GM19023 (cell line): ENCODE data around the gene RARS2.
"Not testable (repeated sequence)": the region's sequence is repeated elsewhere in the genome, so short reads cannot be mapped to it uniquely, and the experiment has no call there.

ENCODE experiments used
- ATAC-seq: cut with Tn5 transposase; IDR thresholded peaks from one replicate; pipeline ENCODE4 v1.9.1; 2021; ENCODE audit warnings: mild to moderate bottlenecking, moderate library complexity; ENCODE audit not compliant: unreplicated experiment

Gene RARS2

DNA sequence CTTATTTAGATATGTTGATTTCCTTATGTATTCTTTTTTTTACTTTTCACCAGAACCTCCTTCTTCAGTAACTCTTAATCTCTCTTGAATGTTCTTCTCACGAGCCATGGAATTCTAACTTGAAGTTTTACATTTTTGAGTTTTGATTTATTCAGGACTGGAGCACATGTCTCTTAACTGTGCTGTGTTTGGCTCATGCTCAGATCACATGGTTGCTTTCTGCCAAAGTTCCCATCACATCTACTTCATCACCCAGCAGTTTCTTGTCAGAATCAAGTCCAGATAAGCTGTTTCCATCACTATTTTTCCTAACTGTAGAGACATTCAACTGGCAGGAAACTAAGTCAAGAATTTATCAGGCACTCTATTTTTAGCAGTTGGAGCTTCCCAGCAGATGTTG, 85.3 kb downstream of the RARS2 start:
- ATAC-seq: no peak

DNA sequence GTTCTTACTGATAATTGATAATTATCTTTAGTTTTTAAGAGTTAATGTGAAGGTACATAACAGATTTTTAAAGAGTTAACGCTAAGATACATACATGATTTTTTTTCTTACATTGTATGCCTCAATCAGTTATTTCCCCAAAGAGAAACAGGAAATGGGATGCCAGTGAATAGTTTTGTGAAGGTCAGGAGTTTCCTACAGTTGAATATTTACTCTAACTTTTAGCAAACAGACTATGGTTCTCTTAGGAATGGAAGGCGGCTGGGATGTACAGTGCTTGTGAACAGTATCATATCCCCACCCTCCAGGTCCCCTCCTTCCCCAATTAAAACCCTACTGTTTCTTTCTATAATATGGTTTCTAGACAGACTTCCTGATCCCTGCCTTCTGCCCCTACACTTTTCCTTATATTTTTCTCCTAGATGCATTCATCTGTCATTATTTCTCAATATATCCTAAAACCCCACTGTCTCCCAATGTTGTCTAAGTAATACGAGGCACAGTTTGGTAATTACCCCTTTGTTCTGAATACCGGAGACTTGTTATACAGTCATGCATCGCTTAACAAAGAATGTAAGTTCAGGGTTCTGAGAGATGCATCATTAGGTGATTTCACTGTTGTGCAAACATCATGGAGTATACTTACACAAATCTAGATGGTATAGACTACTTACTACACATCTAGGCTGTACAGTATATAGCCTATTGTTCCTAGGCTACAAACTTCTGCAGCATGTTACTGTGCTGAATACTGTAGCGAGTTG, 87.8 kb downstream of the RARS2 start:
- no peak for ATAC-seq

DNA sequence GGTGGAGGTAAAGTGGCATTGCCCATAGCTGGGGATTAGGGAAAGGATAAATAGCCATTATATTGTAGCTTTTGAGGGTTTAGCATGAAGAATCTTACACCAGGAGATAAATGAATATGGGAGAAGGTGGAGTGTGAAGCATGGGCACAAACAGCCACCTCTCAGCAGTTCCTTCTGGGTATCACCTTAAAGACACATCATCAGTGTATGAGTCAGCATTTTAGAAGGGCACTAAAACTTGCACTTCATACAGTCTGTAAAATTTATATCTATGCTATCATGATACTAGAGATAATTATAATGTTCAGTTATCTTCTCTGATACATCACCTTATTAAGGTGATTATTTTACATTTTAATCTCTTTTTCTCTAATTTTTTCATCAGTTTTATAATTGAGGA, 91.7 kb downstream of the RARS2 start:
- no peak for ATAC-seq

DNA sequence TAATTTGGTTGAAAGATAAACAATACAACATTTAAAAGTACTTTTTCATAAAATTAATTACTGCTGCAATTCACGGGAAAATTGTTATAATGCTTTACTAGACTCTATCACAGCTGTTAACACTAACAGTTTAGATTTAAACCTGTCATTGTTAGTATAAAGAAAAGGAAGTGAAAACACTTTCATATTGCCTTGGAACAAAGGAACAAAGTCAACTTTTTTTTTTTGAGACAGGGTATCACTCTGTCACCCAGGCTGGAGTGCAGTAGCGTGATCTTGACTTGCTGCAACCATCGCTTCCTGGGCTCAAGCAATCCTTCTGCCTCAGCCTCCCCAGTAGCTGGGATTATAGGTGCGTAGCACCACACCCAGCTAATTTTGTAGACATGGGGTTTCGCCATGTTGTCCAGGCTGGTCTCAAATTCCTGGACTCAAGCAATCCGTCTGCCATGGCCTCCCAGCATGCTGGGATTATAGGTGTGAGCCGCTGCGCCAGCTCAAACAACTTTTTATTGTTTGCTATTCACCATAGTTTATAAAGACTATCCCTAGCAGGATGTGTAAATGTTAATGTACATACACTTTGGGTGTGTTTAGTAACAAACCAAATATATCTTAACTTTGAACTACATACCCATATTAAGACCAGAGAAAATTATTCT, 94.9 kb downstream of the RARS2 start:
- ATAC-seq: peak; percentile 63

DNA sequence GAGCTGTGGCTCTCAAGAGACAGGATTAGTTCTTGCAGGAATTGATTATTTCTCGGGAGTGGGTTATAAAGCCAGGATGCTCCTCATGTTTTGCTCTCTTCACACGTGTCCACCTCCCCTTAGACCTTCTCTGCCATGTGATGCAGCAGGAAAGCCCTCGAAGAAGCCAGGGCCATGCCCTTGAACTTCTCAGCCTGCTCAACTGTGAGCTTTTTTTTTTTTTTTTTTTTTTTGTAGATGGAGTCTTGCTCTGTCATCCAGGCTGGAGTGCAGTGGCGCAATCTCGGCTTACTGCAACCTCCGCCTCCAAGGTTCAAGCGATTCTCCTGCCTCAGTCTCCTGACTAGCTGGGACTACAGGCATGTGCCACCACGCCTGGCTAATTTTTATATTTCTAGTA, 100.5 kb downstream of the RARS2 start:
- ATAC-seq: not testable (repeated sequence)

DNA sequence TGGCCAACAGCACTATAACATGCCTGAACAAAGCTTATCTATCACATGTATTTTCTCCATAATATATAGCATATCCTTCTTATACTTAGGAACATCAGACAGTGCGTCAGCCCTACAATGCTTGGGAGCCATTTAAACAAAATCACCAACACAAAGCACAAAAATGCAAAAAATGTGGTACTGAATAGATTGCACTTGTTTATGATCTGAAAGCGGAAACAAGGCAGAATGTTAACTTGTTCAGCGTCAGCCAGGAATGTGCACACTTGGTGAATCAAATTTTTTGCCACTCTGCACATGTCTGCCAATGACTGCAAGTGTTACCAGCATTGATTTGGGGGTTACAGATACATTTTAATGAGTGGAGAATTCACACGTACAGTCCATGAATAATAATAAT, 102.2 kb downstream of the RARS2 start:
- no peak for ATAC-seq

DNA sequence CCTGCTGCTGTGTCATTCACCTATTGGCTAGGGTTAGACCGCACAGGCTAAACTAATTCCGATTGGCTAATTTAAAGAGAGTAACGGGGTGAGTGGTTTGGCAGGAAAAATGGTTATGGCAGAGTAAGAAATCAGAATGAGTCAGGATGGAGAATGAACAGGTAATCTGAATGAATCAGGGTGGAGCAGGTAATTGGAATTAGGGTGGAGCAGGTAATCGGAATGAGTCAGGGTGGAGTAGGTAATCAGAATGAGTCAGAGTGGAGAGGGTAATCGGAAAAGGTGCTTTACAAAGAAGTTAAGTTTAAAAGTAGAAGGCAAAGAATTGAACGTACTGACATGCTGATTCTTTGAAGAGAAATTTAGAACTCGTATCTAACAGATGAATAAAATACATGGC, 105.3 kb downstream of the RARS2 start:
- no peak for ATAC-seq

DNA sequence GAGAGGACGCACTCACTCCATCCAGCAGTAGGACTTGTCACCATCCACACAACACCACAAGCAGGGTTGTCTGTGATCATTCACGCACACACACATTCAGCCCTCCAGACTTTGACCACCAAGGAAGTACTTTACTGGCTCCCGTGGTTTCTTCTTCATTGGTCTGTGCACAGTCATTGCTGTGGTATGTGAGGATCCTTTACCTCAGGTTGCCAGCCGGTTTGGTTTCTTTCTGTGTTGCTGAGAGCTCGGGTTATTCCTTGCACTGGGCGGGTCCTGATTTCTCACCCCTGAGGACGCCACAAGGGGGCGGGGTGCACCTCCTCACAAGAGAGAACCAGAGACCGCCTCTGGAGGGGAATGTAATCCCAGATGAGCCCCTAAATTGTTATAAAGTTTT, 105.9 kb downstream of the RARS2 start:
- ATAC-seq: no peak

DNA sequence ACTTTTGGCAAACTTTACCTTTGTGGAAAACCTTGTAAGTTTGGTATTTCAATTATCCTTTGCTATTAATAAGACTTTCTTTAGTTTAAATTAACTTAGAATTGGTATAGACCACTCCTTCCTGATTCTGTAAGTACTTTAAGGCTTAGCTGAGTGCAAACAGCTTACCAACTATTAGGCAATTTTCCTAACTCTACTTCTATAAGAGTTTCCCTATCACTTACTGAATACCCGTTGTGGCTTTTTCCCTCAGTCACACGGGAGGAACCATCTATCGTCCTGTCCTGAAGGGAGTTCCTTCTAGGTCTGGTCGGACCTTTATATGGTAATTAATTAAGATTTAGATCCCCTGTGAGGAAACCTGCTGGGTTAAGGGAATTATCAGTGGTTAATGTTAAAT, 107.4 kb downstream of the RARS2 start:
- no peak for ATAC-seq

DNA sequence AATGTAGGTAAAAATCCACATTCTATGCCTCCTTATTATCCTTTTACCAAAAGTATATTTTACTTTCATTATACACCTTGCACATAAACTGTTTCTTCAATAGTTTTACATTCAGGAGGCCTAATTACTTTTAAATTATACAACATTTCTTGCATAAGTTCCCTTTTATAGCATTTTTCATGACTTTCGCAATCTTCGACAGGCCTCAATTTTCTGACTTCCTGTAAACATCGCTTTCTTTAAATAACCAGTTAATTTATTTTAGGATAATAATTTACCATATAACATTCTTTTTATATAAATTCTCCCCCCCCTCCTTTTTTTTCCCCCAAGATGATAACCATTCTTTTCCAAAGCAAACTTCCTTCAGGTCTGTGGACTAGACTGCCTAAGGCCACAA, 107.9 kb downstream of the RARS2 start:
- ATAC-seq: no peak

DNA sequence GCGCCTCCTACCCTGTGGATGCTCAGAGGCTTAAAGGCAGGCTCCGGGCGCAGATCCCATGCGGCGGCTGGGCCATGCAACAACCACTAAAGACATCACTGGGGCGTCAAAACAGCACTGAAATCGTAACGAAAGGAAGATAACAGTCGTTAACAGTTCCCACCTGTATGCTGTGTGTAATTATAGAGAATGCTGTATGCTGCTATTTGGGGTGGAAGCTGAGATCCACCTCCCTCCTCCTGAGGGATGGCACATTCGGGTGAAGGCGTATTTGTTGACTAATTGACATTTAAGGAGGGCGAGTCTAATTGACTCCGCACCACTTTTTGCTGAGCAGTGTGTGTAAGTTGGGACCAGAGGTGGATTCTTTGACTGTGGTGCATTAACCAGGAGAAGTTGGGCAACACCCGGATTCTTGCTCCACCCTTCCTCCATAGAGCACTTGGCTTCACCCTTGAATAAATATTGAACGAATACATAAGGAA, 116.3 kb downstream of the RARS2 start:
- ATAC-seq: peak; percentile 68

DNA sequence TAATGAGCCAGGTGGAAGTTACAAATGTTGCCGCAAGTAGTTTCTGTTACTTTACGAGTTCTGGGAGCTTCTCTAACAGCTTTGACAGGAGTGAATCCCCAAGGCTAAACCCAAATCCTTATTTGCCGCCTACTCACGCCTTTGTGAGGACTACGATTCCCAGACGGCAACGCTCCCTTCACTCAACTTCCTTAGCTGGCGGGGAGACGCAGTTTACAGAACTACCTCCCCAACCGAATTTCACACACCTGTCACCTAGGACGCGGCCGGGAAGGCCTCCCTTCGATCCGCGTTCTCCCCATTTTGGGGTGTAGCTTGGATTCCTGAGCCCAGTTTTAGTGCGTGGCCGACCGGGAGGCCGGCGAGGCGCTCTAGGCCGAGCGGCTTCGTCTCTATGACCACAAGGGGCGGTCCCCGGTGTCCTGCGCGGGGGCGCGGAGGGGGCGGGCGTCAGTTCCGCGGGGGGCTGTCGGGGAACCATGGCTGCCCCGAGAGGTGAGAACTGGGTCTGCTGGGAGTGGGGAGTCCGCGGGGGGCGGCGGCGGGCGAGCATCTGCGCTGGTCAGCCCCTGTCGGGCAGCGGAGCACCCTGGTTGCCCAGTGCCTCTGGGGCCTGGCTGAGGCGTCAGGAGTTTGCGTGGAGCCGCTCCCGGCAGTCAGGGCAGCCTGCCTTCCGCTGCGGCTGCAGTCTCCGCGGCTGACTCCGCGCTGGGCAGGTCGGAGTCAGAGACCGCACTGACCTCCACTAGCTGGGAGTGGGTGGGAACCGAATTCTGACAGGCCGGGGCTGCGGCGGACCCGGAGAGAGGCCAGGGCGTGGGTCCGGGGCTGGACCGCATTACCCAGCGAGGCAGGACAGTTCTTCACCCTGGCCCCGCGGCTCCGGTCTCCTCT, 117.0 kb downstream of the RARS2 start, which contains the start of gene SLC35A1:
Gene SLC35A1, plus strand, starts transcription at position 450 of the 894 bp plus-strand sequence. Its CDS starts 30 bp downstream, at position 480.
- ATAC-seq: peak; percentile 96

DNA sequence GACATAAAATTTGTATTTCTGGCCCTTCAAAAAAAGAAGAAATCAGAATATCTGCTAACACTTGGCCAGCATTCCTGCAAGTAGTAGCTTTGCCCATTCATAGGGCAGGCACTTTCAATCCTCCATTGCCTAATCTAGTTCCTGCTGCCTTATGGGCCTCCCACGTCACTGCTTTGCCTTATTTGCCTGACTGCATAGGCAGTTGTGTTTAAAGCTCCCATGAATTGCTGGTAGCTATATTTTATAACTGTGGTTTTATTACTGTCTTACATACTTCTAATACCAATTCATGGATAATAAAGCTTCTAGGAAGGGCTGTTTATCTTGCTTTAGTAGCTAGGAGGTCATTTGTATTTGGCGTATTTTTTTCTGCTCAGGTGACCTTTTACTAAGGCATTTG, 124.7 kb downstream of the RARS2 start:
- ATAC-seq: no peak
